GM23248 (cell line): ENCODE measurements around the gene TEAD1.

Source experiments
- EZH2 ChIP-seq: fragments of 200-600 bp; sonication (generic); IDR thresholded peaks from 2 replicates; pipeline ENCODE4 v1.6.1; 2018; ENCODE audit warnings: antibody characterized with exemption, mild to moderate bottlenecking; ENCODE audit not compliant: insufficient read depth, poor library complexity, severe bottlenecking
- EZH2phosphoT487 ChIP-seq: fragments of 200-600 bp; sonication (generic); IDR thresholded peaks from 2 replicates; pipeline ENCODE4 v1.6.1; 2018; ENCODE audit warnings: antibody characterized with exemption, moderate library complexity, mild to moderate bottlenecking, low read depth; ENCODE audit not compliant: insufficient read depth

GRCh38 chr11:12793065-12793464 is 118.8 kb downstream of the TEAD1 start:
- TF ChIP-seq EZH2 (no peak), EZH2phosphoT487 (no peak)
